GM19240 (cell line): ENCODE data around the gene ANKS6.

ENCODE experiments used
- DNase-seq: peaks from one replicate; pipeline ENCODE4 v3.0.0; 2011; ENCODE audit warnings: low spot score; ENCODE audit not compliant: insufficient read length

ANKS6 gene

GRCh38 chr9:98738741-98739140 is 57.6 kb downstream of the ANKS6 start:
- no peak for DNase-seq

GRCh38 chr9:98736226-98736625 is 60.1 kb downstream of the ANKS6 start:
- DNase-seq, result no peak

- DNase-seq, result no peak
These were observed 63.6 kb downstream of the ANKS6 start for GRCh38 chr9:98732801-98733200.

GRCh38 chr9:98732091-98732490 is 64.3 kb downstream of the ANKS6 start:
- no peak for DNase-seq

- DNase-seq, result no peak
These were observed 65.5 kb downstream of the ANKS6 start for GRCh38 chr9:98730871-98731270.

GRCh38 chr9:98728500-98728899 is 67.9 kb downstream of the ANKS6 start:
- no peak for DNase-seq

GRCh38 chr9:98727428-98727827 is 68.9 kb downstream of the ANKS6 start:
- DNase-seq, result no peak

GRCh38 chr9:98726735-98727134 is 69.6 kb downstream of the ANKS6 start:
- DNase-seq, result no peak

- no peak for DNase-seq
These were observed 71.4 kb downstream of the ANKS6 start for GRCh38 chr9:98724810-98725530.

GRCh38 chr9:98721643-98722042 is 74.7 kb downstream of the ANKS6 start:
- DNase-seq, result no peak

GRCh38 chr9:98720402-98720801 is 76.0 kb downstream of the ANKS6 start:
- no peak for DNase-seq

GRCh38 chr9:98719055-98719454 is 77.3 kb downstream of the ANKS6 start:
- DNase-seq, result no peak

GRCh38 chr9:98714833-98715232 is 81.5 kb downstream of the ANKS6 start:
- DNase-seq, result no peak

GRCh38 chr9:98712987-98713386 is 83.4 kb downstream of the ANKS6 start:
- DNase-seq, result no peak

GRCh38 chr9:98709968-98710965 is 86.1 kb downstream of the ANKS6 start:
- no peak for DNase-seq

- DNase-seq, result no peak
These were observed 87.1 kb downstream of the ANKS6 start, which contains the start of gene GABBR2 for GRCh38 chr9:98708933-98709911. Gene GABBR2 (minus strand): TSS chr9:98708935. CDS start chr9:98708737, 198 bp downstream.

- no peak for DNase-seq
These were observed 88.0 kb downstream of the ANKS6 start for GRCh38 chr9:98708103-98708932.

GRCh38 chr9:98707166-98708102 is 88.9 kb downstream of the ANKS6 start:
- peak; percentile 29 for DNase-seq

- DNase-seq, result no peak
These were observed 89.6 kb downstream of the ANKS6 start for GRCh38 chr9:98706651-98707165.
